Activated CD8-positive, alpha-beta memory T cell treated with anti-CD3 and anti-CD28 coated beads for 36 hours (primary cell): ENCODE data around the gene EPHX1. TPM values are rescaled to one million over a fixed set of nuclear protein-coding genes. Genes with fewer than 3 reads are reported as not detected.
"Not testable (repeated sequence)": the region's sequence is repeated elsewhere in the genome, so short reads cannot be mapped to it uniquely, and the experiment has no call there.

Experiments
- CTCF ChIA-PET: fragments of 350-600 bp; sonication (Branson Sonifier 250); formaldehyde crosslinking; loops from one replicate; lab custom pipeline; 2021; ENCODE audit warnings: antibody characterized with exemption; lab: Charles Lee
- POLR2A ChIA-PET: fragments of 350-600 bp; sonication (Branson Sonifier 250); formaldehyde crosslinking; loops from one replicate; lab custom pipeline; 2021; ENCODE audit warnings: antibody characterized with exemption; lab: Charles Lee
- total RNA-seq, 2 experiments: library from RNA; stranded (reverse); gene quantifications; one replicate each; pipeline ENCODE4 v1.2.3, GENCODE V29; 2021

The EPHX1 gene
- 1 to 10 TPM; 1.8 to 2.4 TPM for total RNA-seq

GRCh38 chr1:225809842-225810578 lies at the start of gene EPHX1:
Gene EPHX1 (plus strand): TSS chr1:225810124. CDS start chr1:225828730, 18,606 bp downstream.
- CTCF ChIA-PET, result interaction anchor here (0.8 to 1.6 kb wide), 3 partner anchors 33 to 90 kb away, joined by 3 read pairs; no protein-coding TSS in a partner anchor
- POLR2A ChIA-PET, result interaction anchor here (0.5 to 1.5 kb wide), 3 partner anchors 24 to 71 kb away, joined by 3 to 8 read pairs (median 5); no protein-coding TSS in a partner anchor

DNA sequence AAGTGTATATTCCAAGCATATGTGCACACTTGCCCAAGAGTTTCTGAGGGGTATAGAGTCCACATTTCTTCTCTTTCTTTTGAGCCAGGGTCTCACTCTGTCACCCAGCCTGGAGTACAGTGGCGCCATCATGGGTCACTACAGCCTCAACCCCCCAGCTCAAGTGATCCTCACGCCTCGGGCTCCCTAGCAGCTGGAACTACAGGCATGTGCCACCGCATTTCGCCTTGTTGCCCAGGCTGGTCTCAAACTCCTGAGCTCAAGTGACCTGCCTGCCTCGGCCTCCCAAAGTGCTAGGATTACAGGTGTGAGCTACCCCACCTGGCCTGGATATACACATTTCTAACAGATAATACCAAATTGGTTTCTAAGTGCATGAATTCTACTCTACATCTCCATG lies 49.4 kb upstream of the EPHX1 start:
- CTCF ChIA-PET, result interaction anchor here (1.4 kb wide), 1 partner anchor 122 kb away, joined by 3 read pairs; the partner anchor contains the start of gene TMEM63A
- POLR2A ChIA-PET, result no interaction called here

GRCh38 chr1:225761395-225761794 lies 48.5 kb upstream of the EPHX1 start:
- CTCF ChIA-PET, result not testable (repeated sequence)
- POLR2A ChIA-PET, result interaction anchor here (0.9 kb wide), 1 partner anchor 105 kb away, joined by 3 read pairs; no protein-coding TSS in a partner anchor

GRCh38 chr1:225762002-225762441 lies 47.9 kb upstream of the EPHX1 start:
- POLR2A ChIA-PET, result no interaction called here
- CTCF ChIA-PET, result no interaction called here

GRCh38 chr1:225762444-225762843 lies 47.5 kb upstream of the EPHX1 start:
- POLR2A ChIA-PET, result no interaction called here
- CTCF ChIA-PET, result no interaction called here

- CTCF ChIA-PET, result interaction anchor here (0.6 to 1.3 kb wide), 3 partner anchors 60 to 147 kb away, joined by 3 to 6 read pairs (median 4); no protein-coding TSS in a partner anchor
- POLR2A ChIA-PET, result no interaction called here
Measured at GRCh38 chr1:225763716-225764548, 46.0 kb upstream of the EPHX1 start.

DNA sequence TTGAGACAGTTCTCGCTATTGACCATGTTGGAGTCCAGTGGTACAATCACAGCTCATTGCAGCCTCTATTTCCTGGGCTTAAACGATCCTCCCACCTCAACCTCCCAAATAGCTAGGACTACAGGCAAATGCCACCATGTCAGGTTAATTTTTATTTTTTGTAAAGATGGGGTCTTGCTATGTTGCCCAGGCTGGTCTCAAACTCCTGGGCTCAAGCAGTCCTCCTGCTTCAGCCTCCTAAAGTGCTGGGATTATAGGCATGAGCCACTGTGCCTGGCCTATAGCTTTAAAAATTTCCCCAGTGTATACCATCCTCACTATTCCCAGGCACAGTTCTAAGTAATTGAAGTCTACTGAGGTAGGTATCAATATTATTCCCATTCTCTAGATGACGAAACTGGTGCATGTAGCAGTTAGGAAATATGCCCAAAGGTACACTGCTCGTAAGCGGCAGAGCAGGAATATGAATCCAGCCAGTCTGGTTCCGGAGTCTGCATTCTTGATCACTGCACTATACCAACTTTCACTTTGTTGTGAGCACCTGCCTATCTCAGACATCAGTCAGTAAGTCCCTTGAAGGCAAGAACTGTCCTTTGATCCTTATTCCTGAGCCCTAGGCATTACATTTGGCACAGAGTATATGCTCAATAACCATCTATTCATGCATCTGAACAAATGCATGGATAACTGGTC lies 43.8 kb upstream of the EPHX1 start:
- POLR2A ChIA-PET, result no interaction called here

GRCh38 chr1:225766967-225767633 lies 42.8 kb upstream of the EPHX1 start:
- ChIA-PET POLR2A (no interaction called here), CTCF (interaction anchor here (2.0 kb wide), 1 partner anchor 11 kb away, joined by 7 read pairs; the partner anchor contains the start of gene SRP9)

More for the DNA sequence above, 43.8 kb upstream of the EPHX1 start:
- CTCF ChIA-PET, result interaction anchor here (2.0 kb wide), 1 partner anchor 12 kb away, joined by 7 read pairs; the partner anchor contains the start of gene SRP9

DNA sequence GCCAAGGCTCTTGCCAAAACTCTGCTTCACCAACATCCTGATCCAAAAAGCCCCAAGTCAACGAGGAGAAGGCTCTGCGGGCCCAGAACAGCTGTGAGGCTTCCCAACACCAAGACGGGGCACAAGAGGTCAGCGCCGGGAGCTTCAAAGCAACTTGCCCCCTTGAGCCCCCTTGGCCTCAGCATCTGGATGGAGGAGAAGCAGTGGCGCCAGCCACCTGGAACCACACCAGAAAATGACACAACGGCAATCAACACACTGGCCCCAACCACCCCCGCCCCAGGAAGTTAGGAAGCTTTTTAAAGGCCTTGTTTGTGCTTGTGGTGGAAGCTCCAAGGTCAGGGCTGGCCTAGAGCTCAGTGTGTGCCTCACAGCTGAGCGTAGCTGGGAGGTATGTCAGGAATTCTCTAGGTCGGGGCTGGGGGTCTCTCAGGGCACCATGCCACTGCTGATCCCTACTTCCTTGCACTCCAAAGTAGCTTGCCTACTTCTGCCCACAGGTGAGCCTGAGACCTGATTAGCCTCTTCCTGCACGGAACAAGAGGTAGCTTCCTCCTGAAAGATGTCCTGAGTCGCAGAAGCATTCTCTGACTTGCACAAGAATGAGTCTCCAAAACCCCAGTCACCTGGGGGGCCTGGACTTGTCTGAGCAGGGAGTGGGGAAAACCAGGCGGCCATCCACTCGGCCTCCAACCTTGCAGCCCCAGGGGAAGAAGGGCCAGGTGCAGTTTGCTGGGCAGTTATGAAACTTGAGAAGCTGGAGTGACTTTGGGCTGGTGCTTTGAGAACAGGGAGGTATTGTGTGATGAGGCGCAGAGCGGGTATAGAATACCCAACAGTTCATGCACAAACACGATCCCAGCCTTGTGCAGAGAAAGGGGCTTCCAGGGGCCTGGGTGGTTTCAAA lies 42.0 kb upstream of the EPHX1 start:
- ChIA-PET CTCF (interaction anchor here (1.6 to 2.0 kb wide), 2 partner anchors 10 to 293 kb away, joined by 3 to 7 read pairs; partner anchors contain the start of gene SRP9), POLR2A (interaction anchor here (0.6 kb wide), 1 partner anchor 10 kb away, joined by 5 read pairs; the partner anchor contains the start of gene SRP9)

DNA sequence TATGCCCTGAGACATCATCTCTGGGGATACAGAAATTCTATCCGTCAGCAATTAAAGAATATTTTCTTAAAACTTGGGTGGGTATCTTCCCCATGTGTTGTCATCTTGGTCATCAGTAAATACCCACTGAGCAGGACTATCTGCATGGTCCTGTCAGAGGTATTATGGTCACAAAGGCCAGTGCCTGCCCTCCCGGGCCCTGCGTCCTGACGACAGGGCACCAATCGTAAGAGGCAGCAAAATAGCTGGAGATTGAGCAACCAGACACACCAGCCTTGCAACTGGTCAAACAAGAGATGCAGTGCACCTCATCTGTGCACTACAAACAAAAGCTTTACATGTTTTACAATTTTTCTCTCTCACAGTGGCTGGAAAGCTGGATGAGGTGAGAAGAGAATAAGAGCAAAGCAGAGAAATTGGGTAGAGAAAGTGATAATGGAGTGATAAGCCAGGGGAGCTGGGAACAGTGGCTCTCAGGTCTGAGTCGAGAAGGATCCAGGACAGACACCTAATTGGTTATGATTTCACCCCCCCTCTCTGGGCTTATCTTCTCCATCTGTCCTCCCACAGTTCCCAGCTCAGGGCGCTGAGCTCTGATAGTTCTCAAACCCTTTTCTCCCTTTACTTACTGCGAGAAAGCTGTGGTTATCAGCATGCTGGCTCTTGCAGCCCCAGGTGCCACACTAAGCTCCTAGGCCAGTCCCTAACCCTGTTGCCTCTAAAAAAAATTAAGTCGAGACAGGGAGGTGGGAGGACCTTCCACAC lies 41.1 kb upstream of the EPHX1 start:
- POLR2A ChIA-PET, result no interaction called here
- CTCF ChIA-PET, result interaction anchor here (0.8 to 1.6 kb wide), 4 partner anchors 23 to 294 kb away, joined by 3 read pairs; partner anchors contain the start of gene EPHX1

DNA sequence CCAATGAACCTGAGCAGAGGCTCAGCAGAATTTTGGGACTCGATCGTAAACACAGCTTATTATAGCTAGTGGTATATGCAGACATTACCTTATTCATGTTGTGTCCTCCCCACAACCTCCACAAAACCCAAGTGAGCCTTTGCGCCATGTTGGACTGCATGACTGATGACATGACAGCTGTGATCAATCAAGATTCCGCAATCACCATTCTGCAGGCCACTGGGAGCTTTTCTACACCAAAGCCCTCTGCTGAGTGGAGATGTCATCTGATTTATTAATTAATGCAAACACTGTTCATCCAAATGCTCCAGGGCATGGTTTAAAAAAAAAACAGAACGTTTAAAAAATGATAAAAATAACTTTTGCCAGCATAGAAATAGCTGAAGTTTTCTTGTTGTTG lies 40.2 kb upstream of the EPHX1 start:
- CTCF ChIA-PET, result interaction anchor here (1.2 to 1.6 kb wide), 2 partner anchors 22 to 295 kb away, joined by 3 read pairs; no protein-coding TSS in a partner anchor
- POLR2A ChIA-PET, result no interaction called here

DNA sequence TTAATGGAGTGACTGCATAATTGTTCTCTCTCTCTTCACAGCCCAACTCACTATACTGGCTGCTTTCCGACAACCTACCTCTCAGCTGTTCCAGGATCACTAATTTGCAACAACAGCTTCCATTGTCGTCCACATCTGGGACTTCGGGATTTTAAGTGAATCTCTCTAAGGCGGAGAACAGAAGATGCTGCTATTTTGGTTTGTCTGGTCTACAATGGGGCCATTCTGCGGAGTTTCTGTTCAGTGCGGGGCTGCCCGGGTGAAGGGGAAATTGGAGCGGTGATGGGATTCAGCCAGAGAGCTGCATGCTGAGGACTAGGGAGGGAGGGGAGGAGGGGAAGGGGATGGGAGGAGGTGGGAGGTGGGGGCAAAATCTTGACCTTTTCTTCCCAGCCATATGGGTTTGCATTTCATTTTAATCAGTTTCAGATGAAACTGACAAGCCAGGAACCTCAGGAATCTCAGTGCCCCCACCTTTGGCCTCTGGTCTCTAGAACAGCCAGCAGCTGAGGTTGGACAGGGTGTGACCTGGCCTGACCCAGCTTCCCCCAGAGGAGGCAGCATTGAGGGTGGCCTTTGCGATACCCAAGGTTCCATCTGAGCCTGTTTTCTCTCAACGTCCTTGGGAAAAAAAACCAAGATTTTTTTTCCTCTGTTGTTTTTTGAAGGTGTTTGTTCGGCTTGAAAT lies 39.2 kb upstream of the EPHX1 start:
- POLR2A ChIA-PET, result no interaction called here
- CTCF ChIA-PET, result no interaction called here

GRCh38 chr1:225771661-225772322 lies 38.1 kb upstream of the EPHX1 start:
- POLR2A ChIA-PET, result interaction anchor here (0.6 kb wide), 1 partner anchor 241 kb away, joined by 3 read pairs; no protein-coding TSS in a partner anchor

GRCh38 chr1:225772323-225772768 lies 37.6 kb upstream of the EPHX1 start:
- POLR2A ChIA-PET, result interaction anchor here (0.6 kb wide), 1 partner anchor 242 kb away, joined by 3 read pairs; no protein-coding TSS in a partner anchor
- CTCF ChIA-PET, result interaction anchor here (0.6 to 1.7 kb wide), 3 partner anchors 193 to 298 kb away, joined by 3 to 6 read pairs (median 3); no protein-coding TSS in a partner anchor

More at GRCh38 chr1:225771661-225772322, 38.1 kb upstream of the EPHX1 start:
- CTCF ChIA-PET, result interaction anchor here (0.6 to 1.7 kb wide), 3 partner anchors 124 to 297 kb away, joined by 3 to 6 read pairs (median 4); no protein-coding TSS in a partner anchor

DNA sequence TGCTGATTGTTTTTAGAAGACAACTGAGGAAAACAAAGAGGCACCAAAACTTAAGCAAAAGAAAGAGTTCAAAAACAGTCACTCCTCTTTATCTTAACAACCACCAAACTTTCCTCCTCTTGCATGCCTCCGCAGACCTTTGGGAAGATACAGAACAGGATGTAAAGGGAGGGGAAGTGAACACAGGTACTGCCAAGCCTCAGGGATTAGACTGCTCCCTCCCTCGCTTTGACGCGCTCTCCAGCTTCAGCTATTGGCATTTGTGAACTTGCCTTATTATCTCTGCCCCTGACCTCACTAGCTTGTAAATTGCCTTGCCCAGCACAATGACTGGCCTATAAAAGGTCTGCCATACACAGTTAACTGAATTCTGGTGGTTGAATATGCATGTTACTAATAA lies 37.1 kb upstream of the EPHX1 start:
- ChIA-PET CTCF (interaction anchor here (0.6 to 1.7 kb wide), 3 partner anchors 193 to 298 kb away, joined by 3 to 6 read pairs (median 3); no protein-coding TSS in a partner anchor), POLR2A (no interaction called here)
